Fibroblast of skin of scalp (primary cell): ENCODE data around the gene ZNF775.

Experiments used
- DNase-seq: peaks from one replicate; pipeline ENCODE4 v3.0.0-alpha.2; 2013

The ZNF775 gene

DNA sequence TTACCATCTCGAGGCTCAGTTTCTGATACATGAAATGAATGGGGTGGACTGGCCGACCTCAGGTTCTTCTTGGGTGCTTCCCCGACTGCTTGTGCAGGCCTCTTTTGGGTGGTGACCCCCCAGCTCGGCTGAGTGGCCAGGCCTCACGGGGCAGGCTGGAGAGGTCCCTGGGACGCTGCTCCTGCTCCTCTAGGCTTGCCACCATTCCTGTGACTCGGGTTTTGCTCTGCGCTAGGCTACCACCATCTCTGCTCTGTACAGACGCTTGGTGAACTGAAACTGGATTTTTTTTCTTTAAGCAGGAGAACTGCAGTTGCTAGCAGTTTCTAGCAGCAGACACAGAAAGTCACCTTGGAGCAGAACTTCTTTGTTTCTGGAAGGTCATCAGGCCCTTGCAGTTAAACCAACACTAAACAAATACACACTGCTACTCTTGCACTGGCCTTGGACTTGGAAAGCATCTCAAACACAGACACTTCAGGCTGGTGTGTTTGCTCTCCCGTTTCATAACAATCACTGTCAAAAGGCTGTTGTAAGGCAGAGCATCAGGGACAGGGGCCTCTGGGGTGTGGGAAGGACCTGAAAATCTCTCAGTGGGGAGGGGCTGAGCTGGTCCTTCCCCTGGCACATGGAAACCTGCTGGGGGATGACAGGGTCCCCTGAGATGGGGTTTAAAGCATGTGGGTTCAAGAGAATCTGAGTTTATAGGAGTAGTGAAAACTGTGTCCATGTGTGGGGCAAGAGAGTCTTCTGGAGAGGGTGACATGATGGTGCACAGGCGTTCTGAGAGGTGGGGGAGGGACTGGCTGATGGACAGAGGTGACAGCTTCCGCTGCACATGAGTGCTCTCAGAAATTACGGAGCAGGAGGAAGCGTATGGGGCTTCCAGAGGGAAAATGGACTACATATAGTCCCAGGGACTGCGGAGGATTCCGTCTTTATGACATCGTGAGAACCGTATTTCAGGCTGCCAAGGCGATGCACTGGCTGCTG lies 36.3 kb downstream of the ZNF775 start:
- DNase-seq: no peak

DNA sequence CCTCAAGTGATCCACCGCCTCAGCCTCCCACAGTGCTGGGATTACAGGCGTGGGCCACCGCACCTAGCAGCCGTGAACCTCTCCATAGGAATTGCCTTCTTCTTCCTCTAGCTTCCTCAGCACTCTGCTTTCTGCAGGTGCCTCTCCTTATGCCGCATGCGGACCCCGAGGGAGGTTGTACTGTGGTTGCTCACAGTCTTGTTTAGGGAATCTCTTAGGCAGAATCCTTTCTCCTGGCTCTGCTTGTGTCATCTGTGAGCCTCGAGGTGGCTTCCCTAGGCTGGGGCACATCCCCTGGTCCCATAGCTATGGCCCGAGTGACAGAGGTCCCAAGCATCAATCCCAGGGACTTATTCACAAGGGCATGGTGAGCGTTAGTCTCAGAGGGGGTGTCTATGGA lies 38.1 kb downstream of the ZNF775 start:
- DNase-seq: no peak

DNA sequence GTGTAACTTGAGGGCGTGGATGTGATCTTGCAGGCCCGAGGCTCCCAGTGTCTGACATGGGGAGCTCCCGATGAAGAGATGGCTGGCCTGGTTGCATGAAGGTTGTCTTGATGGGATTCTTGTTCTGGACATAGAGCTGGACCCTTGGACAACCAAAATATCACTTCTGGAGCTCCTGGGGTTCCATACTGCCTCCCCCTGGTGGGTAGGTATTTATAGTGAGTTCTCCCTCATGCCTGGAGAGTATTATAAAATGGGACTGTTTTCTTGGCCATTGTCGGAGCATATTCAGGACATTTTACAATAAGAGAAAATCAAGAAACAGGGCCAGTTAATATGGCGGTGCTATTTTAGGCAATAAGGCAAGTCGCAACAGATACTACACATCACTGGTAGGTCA lies 38.7 kb downstream of the ZNF775 start:
- no peak for DNase-seq

DNA sequence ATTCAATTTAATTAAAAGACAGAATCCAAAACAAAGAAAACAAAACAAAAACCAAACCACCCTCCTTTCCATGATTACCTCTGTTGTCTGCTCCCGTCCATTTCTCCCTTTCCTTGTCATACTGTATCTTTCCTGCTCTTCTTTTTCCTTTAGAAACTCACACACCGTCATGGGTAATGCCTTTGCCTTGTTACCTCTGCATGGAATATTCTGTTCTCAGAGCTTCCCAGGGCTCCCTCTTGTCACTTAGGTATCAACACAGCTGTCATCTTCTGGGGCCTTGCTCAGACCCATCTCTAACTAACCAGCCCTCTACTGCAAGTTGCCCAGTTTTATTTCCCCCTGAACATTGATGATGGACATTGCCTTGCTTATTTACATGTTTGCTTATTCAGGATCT lies 41.1 kb downstream of the ZNF775 start:
- no peak for DNase-seq

DNA sequence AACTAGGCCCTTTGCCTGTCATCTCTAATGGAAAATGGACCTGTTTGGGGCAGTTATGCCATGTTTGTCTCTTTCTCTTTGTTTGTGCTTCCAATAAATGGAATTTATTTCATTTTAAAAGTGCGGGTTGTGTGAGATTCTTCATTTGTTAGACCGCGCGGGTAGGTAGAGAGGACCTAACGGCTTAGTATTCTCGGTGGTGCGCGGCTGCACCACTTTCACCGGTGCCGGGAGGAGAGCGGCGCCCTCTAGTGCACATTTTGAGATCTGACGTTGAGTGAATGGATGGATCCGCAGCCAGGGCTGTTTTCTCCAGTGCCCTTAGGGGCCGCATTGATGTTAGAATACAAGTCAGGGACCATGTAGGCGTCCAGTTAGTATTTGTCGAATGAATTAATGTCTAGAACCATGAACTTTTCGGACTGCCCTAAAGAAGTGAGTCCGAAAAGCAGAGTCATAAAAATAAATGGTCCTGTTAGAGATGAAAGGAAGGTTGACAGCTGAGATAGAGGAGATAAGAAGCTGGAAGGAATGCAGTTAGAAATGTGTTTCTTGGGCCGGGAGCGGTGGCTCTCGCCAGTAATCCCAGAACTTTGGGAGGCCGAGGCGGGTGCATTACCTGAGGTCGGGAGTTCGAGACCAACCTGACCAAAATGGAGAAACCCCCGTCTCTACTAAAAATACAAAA lies 42.0 kb downstream of the ZNF775 start:
- DNase-seq: peak; percentile 69

DNA sequence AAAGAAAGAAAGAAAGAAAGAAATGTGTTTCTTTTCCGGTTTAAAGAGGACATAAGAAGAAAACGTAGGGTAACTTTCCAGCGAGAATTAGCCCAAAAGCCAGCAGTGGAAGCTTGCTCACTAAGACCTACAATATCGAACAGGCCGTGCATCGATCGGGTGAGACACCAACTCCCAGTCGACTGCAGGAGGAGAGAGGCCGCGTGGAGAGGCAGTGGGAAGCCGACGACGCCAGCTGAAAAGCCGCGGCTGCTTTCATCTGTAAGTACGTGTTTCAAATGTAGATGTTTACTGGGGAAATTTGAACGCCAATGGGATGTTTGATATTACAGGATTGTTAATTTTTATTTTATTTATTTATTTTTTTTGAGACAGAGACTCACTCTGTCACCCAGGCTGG lies 42.7 kb downstream of the ZNF775 start:
- DNase-seq: no peak

DNA sequence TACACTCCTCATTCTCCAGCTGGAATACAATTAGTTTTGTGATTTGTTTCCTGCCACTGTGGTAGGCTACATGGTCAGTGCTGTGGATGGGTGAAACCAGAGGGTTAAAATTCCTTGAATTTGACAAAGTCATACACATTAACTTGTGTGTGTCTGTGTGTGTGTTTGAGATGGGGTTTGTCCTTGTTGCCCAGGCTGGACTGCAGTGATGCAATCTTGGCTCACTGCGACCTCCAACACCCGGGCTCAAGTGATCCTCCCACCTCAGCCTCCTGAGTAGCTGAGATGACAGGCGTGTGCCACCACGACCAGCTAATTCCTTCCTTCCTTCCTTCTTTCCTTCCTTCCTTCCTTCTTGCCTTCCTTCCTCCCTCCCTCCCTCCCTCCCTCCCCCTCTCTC lies 46.5 kb downstream of the ZNF775 start:
- no peak for DNase-seq

DNA sequence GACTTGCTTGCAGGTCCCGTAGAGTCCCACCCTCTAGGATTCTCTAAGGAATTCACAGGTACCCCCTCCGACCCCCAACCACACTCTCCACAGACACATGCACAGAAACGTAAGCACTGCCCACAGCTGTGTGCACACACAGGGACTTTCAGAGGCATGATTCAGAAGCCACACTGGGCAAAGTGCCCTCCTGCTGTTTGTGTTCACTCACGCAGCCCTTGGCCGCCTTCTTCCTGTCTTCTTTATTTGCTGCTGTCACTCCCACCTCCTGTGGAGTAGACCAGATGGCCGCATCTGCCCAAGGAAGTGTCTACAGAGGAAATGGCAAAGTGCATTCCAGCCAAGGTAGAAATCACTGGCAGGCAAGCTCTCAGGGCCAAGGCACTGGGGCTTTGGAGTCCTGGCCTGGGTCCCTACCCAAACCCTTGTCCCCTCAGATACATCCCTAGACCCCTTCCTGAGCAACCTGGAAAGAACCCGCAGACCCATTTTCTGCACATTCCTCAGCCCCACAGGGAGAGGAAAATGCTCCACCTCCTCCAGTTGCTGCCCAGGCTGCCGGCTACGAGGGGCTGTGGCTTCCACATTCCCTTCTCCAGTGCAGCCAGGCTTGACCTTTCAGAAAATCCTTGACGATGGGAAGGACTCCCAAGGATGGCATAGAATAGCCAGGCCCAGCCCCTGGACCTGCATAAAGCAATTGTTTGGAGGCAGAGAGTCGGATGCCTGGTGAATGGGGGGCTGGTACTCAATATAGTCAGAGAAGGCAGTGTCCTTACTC lies 49.7 kb downstream of the ZNF775 start:
- DNase-seq: peak; percentile 86

DNA sequence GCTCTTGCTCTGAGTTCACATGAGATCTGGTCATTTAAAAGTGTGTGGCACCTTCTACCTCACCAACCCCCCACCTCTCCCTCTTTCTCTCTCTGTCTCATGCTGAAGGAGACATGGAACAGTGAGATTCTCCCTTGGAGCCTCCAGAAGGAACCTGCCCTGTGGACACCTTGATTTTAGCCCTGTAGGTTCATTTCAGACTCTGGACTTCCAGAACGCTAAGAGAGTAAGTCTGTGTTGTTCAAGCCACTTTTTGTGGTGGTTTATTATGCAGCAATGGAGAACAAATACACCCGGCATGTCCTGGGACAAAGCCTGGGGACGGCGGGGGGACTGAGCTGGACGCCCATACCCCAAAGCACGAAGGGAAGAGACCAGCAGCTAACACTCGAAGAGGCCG lies 50.6 kb downstream of the ZNF775 start:
- DNase-seq: no peak

DNA sequence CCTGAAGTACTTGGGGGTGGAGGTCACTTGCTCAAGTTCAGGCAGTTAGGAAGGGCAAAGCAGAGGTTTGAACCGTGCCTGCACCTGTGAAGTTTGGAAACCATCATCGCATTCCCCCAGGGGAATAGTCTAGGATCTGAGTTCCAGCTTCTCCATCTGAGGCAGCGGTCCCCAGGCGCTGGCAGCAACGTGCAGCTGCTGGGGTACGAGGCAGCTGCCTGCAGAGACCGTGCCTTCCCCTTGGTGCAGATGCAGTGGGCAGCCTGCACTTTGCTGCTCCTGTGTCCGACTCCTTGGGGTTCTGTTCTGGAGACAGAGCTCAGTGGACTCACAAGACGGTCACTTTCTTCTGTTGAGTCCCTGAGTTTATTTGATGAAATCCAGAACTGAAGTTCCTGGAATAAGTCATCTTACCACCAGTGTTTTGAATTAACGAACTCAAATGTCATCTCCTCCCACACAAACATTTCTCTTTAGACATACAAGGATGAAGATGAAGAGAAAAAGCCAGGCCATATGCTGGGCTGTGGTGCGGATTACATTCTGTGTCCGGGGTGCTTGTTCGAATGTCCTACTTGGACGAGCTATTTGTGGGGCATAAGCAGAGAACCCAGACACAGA lies 51.4 kb downstream of the ZNF775 start:
- DNase-seq: no peak

DNA sequence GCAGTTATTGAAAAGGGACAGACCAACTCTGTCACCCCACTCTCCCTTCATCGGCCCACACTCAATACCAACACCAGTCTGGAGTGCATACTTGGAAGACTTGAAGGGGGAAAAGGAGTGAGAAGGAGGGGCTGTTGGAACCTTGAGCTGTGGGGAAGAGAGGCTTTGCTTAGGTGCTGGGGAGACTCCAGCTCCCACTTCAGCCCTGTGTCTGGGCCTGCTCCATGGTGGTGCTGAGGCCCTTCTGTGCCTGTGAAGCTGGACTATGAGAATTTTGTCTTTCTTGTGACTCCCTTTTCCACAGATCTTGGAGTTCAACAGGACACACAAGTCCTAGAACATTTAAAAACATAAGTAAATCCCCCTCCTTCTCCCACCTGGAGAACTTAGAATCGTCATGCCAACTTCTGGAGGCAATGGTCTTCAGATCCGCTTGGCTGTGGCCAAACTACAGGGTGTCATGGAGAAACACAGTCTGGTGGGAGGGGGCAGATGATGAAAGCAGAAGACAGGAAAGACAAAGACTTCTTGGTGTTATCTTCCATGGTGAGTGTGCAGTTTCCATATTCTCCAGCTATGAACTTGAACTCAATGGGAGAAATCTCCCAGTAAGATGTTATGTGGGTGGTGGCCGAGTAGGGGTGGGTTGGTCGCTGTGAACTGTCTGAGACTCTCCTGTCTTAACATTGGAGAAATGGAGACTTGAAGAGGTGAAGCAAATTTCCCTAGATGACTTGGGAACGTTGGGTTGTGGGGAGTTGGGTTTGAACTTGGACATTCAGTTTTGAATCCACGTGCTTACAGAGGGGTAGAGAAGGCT lies 52.9 kb downstream of the ZNF775 start:
- no peak for DNase-seq

DNA sequence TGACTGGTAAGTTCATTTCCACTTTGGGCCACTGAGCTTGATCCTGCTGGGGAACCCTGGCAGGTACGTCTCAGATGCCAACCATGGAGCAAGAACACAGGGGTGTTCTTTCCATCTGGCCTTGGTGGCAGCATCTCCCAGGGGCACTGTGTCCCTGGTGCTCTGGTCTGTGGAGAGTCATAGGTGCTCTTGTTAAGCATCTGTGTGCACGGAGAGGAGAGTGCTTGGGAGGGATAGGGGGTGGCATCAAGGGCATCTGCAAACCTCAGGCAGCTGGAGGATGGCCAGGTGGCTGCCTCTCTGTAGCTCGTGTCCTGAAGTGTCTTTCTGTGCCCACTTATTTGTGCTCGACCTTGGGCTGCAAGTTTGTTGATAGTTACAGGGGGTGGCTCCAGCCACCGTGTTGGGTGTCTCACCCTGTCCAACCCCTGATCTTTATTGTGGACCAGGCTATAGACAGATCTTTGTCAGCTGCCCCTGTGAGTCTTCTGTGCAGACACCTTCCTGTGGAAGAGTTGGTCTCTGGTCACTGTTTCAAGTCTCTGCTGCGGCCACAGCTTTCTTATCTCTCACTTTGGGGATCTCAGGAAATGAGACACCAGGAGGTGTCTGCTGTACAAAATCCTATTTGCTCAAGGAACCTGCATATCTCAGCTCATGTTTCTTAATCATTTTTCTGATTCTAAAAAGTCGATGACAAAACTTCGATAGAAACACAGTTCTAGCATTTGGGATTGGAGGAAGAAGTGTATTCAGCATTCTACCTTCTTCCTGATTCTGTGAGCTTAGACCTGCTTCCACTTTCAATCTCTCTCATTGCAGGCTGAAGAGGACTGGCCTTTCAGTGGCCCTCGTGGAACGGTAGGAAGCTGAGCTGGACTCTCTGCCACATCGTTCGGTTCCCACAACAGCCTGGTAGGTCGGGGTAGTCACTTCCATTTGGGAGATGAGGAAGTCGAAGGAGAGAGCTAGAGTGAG lies 54.1 kb downstream of the ZNF775 start:
- no peak for DNase-seq

DNA sequence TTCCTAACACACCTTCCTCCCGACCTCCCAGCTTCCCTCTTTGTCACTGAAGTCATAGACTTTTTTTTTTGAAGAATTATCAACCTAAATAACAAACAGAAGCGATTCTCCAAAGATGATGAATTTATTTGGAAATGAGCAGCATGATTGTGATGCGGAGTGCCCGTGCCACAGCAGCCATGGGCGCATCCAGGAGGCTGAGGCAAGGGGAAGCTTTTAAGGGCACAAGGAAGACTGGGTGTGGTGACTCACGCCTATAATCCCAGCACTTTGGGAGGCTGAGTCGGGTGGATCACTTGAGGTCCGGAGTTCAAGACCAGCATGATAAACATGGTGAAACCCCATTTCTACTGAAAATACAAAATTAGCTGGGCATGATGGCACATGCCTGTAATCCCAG lies 55.1 kb downstream of the ZNF775 start:
- DNase-seq: no peak

DNA sequence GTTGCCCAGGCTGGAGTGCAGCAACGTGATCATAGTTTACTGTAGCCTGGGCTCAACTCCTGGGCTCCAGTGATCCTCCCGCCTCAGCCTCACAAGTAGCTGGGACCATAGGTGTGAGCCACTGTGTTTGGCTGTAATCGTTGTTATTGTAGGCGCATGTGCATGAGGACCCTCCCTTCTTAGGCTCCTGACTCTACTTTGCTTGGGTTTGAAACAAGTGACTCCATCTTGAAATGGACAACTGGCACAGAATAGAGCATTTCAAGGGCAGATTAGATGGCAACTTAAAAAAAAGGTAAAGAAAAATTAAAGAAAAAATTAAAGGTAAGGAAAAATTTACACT lies 55.9 kb downstream of the ZNF775 start:
- no peak for DNase-seq

DNA sequence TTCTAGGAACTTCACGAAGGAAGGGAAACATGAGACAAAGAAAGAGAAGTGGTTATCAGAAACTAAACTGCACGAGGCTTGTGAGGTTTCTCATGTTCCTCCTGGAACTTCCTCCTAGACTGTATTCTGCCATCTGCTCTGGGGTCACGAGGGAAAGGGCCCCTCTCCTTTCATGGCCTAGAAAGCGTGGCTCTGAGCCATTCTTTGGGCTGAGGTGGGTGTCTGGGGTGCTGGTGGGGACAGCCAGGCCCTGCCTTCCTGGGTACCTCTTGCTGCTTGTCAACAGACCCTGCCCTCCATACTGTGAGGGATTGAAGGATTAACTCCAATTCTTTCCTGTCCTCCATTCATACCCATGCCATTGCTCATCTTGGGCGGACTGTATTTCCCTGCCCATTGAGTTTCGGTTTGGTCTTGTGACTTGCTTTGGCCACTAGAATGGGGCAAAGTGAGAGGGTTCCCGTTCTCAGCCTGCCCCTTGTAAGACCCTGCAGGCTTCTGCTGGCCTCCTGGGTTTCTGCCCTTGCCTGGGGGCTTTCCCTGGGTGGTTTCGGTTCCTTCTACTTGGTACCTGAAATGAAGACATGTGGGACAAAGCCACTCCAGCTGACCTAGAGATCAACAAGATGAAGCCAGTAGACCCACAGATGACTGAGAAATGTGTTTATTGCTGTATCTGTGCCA lies 56.4 kb downstream of the ZNF775 start:
- DNase-seq: no peak

DNA sequence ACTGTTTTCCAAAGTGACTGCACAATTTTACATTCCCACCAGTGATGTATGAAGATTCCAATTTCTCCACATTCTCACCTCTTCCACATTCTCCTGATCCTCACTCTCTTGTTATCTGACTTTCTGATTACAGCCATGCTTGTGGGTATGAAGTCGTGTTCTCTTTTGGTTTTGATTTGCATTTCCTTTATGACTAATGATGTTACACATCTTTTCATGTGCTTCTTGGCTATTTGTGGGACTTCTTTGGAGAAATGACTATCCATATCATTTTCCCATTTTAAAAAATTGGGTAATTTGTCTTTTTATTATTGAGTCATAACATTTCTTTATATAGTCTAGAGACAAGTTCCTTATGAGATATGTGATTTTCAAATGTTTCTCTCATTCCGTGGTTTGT lies 60.8 kb downstream of the ZNF775 start:
- DNase-seq: no peak

DNA sequence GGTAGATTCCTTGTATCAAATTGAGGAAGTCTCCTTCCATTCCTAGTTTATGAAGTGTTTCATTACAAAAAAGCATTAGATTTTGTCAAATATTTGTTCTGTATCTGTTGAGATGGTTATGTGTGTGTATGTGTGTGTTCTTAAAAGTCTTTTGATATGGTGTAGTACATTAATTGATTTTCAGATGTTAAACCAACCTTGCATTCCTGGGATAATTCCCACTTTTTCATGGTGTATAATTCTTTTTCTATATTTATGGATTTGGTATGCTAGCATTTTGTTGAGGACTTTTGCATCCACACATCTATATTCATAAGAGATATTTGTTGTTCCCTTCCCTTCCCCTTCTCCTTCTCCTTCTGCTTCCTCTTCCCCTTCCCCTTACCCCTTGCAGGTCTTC lies 62.4 kb downstream of the ZNF775 start:
- DNase-seq: no peak

DNA sequence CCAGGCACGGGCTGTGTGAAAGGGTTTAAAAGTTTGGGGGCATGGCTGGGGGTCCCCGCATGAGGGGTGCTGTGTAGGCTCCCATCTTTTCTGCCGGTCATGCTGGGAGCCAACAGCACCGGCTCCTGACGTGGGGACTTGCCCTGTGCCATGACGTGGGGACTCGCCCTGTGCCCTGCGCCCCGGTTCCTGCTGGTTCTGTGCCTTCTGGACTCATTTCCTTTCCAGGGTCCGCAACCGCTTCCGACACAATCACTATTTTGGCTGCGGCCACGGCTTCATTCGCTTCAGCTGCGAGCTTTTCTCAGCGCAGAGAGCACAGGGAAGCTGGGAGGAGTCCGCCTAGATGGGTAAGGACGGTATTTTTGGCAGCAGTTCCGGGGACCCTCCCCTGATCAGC lies 63.7 kb downstream of the ZNF775 start:
- no peak for DNase-seq

DNA sequence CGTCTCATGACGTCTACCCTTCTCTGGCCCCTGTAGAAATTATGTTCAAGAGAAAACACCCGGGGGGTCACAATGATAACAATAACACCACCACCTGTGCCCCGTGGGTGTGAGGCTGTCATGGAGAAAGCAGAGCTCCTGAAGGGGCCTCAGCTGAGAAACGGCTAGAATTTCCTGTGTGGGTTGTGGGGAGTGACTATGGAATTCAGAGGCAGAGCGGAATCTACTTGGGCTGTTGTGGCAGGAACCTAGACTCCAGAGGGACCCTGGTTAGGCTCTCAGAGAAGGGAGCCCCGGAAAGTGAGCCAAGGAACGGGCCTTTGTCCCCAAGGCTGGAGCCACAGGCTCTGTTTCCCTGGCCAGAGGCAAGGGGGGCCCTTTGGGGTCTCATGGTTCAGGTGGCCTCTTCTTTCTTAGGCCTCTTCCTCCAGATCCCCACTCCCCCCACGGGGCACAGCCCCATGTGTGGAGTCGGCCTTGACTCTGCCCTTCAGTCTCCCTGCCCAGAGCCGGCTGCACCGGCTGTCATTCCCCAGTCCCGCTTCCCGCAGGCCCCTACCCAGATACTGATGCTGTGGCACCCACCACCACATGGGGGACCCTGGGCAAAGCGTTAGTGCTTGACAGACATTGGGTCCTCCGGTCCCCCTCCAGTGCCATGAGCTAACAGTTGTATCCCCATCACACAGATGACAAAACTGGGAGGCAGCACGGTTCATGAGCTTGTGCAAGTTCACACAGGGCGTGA lies 64.8 kb downstream of the ZNF775 start:
- no peak for DNase-seq
